GM12878 (cell line): ENCODE data around the gene SLC11A1. TPM values are rescaled to one million over a fixed set of nuclear protein-coding genes. Genes with fewer than 3 reads are reported as not detected.

Experiments
- ATF3 ChIP-seq: IDR thresholded peaks from 2 replicates; pipeline ENCODE4 v1.6.1; 2011; ENCODE audit warnings: low read depth, mild to moderate bottlenecking, low read length, moderate library complexity, borderline replicate concordance; ENCODE audit errors: extremely low read depth
- BCL11A ChIP-seq: IDR thresholded peaks from 2 replicates; pipeline ENCODE4 v1.6.1; 2011; ENCODE audit warnings: low read depth, low read length
- CBX3 ChIP-seq: fragments of 200-600 bp; sonication (generic); IDR thresholded peaks from 2 replicates; pipeline ENCODE4 v1.6.1; 2016; ENCODE audit warnings: low read depth, borderline replicate concordance
- CHD2 ChIP-seq: IDR thresholded peaks from 2 replicates; pipeline ENCODE4 v1.6.1; 2011; ENCODE audit warnings: low read depth, low read length, improper control_type of control experiment, borderline replicate concordance
- ETV6 ChIP-seq, 2 experiments: fragments of 450-650 bp in 1 of 2; IDR thresholded peaks in 1 of 2; conservative IDR thresholded peaks in 1 of 2; 2 replicates each; pipeline ENCODE4 v1.6.1; 2014; ENCODE audit warnings: antibody characterized with exemption in 1 of 2, borderline replicate concordance in 1 of 2, low read depth in 1 of 2, mild to moderate bottlenecking in 1 of 2, moderate library complexity in 1 of 2
- EZH2 ChIP-seq: IDR thresholded peaks from 2 replicates; pipeline ENCODE4 v1.6.1; 2012; ENCODE audit warnings: low read depth, mild to moderate bottlenecking, control low read depth, inconsistent platforms, low read length, borderline replicate concordance; ENCODE audit not compliant: control insufficient read depth
- GATAD2B ChIP-seq: fragments of 450-650 bp; conservative IDR thresholded peaks from 2 replicates; pipeline ENCODE4 v1.6.1; 2017; ENCODE audit warnings: low read depth, mild to moderate bottlenecking, moderate library complexity
- IKZF1 ChIP-seq: fragments of 450-650 bp; conservative IDR thresholded peaks from 2 replicates; pipeline ENCODE4 v1.6.1; 2017; ENCODE audit warnings: antibody characterized with exemption, mild to moderate bottlenecking
- MEF2B ChIP-seq: fragments of 450-650 bp; IDR thresholded peaks from 2 replicates; pipeline ENCODE4 v1.6.1; 2018; ENCODE audit warnings: mild to moderate bottlenecking, moderate library complexity; ENCODE audit not compliant: partially characterized antibody, poor library complexity, severe bottlenecking
- NFYA ChIP-seq: IDR thresholded peaks from 2 replicates; pipeline ENCODE4 v1.6.1; 2011; ENCODE audit warnings: low read depth, mild to moderate bottlenecking, low read length, improper control_type of control experiment, borderline replicate concordance
- POLR2AphosphoS5 ChIP-seq: IDR thresholded peaks from 2 replicates; pipeline ENCODE4 v1.6.1; 2011; ENCODE audit warnings: mild to moderate bottlenecking, low read length, inconsistent platforms
- RBBP5 ChIP-seq: fragments of 200-600 bp; sonication (generic); conservative IDR thresholded peaks from 2 replicates; pipeline ENCODE4 v1.6.1; 2016
- REST ChIP-seq: IDR thresholded peaks from 2 replicates; pipeline ENCODE4 v1.6.1; 2012; ENCODE audit warnings: mild to moderate bottlenecking, low read depth, low read length
- RUNX3 ChIP-seq: IDR thresholded peaks from 2 replicates; pipeline ENCODE4 v1.6.1; 2012; ENCODE audit warnings: low read length, inconsistent platforms
- SKIL ChIP-seq: fragments of 450-650 bp; IDR thresholded peaks from 2 replicates; pipeline ENCODE4 v1.6.1; 2017; ENCODE audit warnings: mild to moderate bottlenecking, low read depth, inconsistent platforms; ENCODE audit not compliant: poor library complexity, severe bottlenecking
- TBL1XR1 ChIP-seq: IDR thresholded peaks from 2 replicates; pipeline ENCODE4 v1.6.1; 2012; ENCODE audit warnings: low read depth, low read length, improper control_type of control experiment
- YBX1 ChIP-seq: fragments of 450-650 bp; IDR thresholded peaks from 2 replicates; pipeline ENCODE4 v1.6.1; 2016; ENCODE audit warnings: antibody characterized with exemption
- ZZZ3 ChIP-seq: IDR thresholded peaks from 2 replicates; pipeline ENCODE4 v1.6.1; 2011; ENCODE audit warnings: low read depth; ENCODE audit not compliant: control insufficient read depth, insufficient read length
- polyA plus RNA-seq, 11 experiments: library from polyadenylated mRNA; depleted of rRNA in 4 of 11; unstranded in 6 of 11; stranded (reverse) in 5 of 11; fragments of >200 nt; fragmentation: Nextera tagmentation in 4 of 11; fragmentation: Illumina TruSeq in 1 of 11; extraction: Ambion mirVana in 4 of 11; extraction: Trizol in 1 of 11; gene quantifications; 1 replicate in 1 of 11; 2 replicates in 10 of 11; pipeline versions ENCODE4 v1.2.1 to v1.2.3, GENCODE V29; 2011 to 2016; ENCODE audit warnings: inconsistent platforms in 2 of 11, missing spikeins in 2 of 11, low read depth in 1 of 11
- total RNA-seq, 4 experiments: library from RNA; depleted of rRNA in 3 of 4; stranded (reverse); fragments of >200 nt in 3 of 4; fragmentation: Illumina TruSeq in 1 of 4; extraction: Trizol in 1 of 4; gene quantifications; 2 replicates each; pipeline versions ENCODE4 v1.2.1 to v1.2.3, GENCODE V29; 2013 to 2021

Gene SLC11A1
- total and polyA plus RNA-seq, 10 of the 15 experiments (the other 5 are each of a cell fraction or from before 2014, with no cell fraction given), result 0.03 to 0.38 (median 0.12) TPM

GRCh38 chr2:218395826-218396687, 14.0 kb downstream of the SLC11A1 start (continued):
- TF ChIP-seq REST (no peak), ETV6 (conservative IDR thresholded peaks at IDR 0.05 in 1 of 2, IDR thresholded peaks at IDR 0.05 in 1 of 2; ENCODE audit: borderline replicate concordance in 1 of 2, low read depth in 1 of 2) (peak in 1 of 2 experiments; percentile 70; a peak in 2 of 4 replicates), CBX3 (no peak), SKIL (peak; percentile 61), NFYA (no peak), MEF2B (peak; percentile 95), BCL11A (peak; percentile 61; the same call in 1 of the 2 replicates), GATAD2B (peak; percentile 50), IKZF1 (peak; percentile 95), ZZZ3 (no peak), RUNX3 (peak; percentile 76; the same call in 1 of the 2 replicates), RBBP5 (no peak), YBX1 (no peak), ATF3 (no peak), TBL1XR1 (peak; percentile 51), CHD2 (no peak; the same call in 1 of the 2 replicates), POLR2AphosphoS5 (no peak), EZH2 (no peak)
